H1 (cell line): ENCODE results near the gene TNS1. TPM values are rescaled to one million over a fixed set of nuclear protein-coding genes. Genes with fewer than 3 reads are reported as not detected.

Experiments used
- JUND ChIP-seq: IDR thresholded peaks from 2 replicates; pipeline ENCODE4 v1.6.1; 2011; ENCODE audit warnings: mild to moderate bottlenecking, improper control_type of control experiment, low read length
- TAF1 ChIP-seq: IDR thresholded peaks from 2 replicates; pipeline ENCODE4 v1.6.1; 2011; ENCODE audit warnings: mild to moderate bottlenecking, low read depth, low read length
- TEAD4 ChIP-seq: IDR thresholded peaks from 2 replicates; pipeline ENCODE4 v1.6.1; 2012; ENCODE audit warnings: low read depth, low read length, inconsistent platforms, mixed read lengths
- polyA plus RNA-seq, 7 experiments: library from polyadenylated mRNA; depleted of rRNA in 3 of 7; stranded (reverse) in 5 of 7; unstranded in 2 of 7; fragments of >200 nt in 5 of 7; fragments of 200-250 nt in 2 of 7; gene quantifications; 1 replicate in 5 of 7; 2 replicates in 1 of 7; 4 replicates in 1 of 7; pipeline versions ENCODE4 v1.2.1 to v1.2.3, GENCODE V29; 2011 to 2013; ENCODE audit warnings: missing spikeins in 2 of 7, mixed read lengths in 2 of 7
- total RNA-seq: library from RNA; stranded (reverse); fragmentation: NEBNext Ultra II Directional; extraction: Animal tissue kit (Norgen Biotek cat#: 25700); gene quantifications from 2 replicates; pipeline ENCODE4 v1.2.1, GENCODE V29; 2021

The TNS1 gene
- total and polyA plus RNA-seq, 2 of the 8 experiments (the other 6 are each of a cell fraction or from before 2014, with no cell fraction given) = 1.5 to 5.1 TPM

DNA sequence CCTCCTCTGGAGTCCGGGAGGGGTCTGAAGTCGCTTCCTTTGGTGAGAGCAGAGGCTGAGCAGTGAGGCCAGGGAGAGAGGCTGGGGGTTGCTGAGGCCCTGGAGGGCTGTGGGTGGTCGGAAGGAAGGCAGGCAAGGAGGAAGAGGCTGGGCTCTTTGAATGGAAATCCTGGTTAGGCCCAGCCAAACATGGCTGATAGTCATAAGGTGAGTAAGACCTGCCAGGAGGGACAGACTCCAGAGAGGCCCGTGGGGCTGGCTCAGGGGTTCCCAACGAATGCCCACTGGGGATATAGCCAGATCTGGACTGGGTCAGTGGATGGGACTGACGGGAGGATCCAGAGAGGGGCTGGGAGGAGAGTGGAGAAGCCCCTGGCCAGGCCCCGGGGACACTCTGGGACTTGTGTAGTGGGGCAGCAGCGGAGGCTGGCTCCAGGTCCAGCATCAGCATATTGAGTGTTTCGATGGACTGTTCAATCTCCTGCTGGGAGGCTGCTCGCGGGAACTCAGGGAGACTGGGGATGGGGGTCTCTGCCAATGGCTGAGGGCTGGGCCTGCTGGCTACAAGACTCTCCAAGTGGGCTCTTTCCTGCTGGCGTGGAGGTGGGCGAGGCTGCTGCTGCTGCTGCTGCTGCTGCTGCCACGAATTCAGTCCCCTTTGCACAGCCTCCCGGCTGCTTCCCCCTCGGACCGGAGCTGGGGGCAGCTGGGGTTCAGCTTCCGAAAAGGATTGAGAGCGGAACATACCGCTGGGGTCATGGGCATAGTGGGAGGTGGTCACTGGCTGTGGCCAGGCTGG, 155.0 kb downstream of the TNS1 start (continued):
- TF ChIP-seq JUND (no peak), TAF1 (no peak), TEAD4 (no peak)
